Upper lobe of left lung (tissue), 4 donors: ENCODE data around the gene CDC42.

Experiments
- EP300 ChIP-seq, 4 donors: sonication (generic); formaldehyde crosslinking; IDR thresholded peaks; one replicate each; pipeline ENCODE4 v1.5.1; 2017; ENCODE audit warnings: antibody characterized with exemption in 4 of 4, control low read depth in 2 of 4
- POLR2A ChIP-seq, 4 donors: fragments of 450-650 bp; IDR thresholded peaks; one replicate each; pipeline ENCODE4 v1.5.1; 2016 to 2017; ENCODE audit warnings: antibody characterized with exemption in 4 of 4, mild to moderate bottlenecking in 2 of 4
- POLR2AphosphoS5 ChIP-seq, 2 donors: sonication (generic); formaldehyde crosslinking; IDR thresholded peaks; one replicate each; pipeline ENCODE4 v1.5.1; 2017; ENCODE audit warnings: antibody characterized with exemption in 2 of 2
- TF ChIP-seq, protein P1 (sequence below), 6 experiments: fragments of 450-650 bp in 4 of 6; fragments of 200-600 bp in 2 of 6; sonication (generic) in 2 of 6; IDR thresholded peaks; one replicate each; pipeline ENCODE4 v1.5.1; 2016 to 2019; ENCODE audit warnings: antibody characterized with exemption in 6 of 6

DNA sequence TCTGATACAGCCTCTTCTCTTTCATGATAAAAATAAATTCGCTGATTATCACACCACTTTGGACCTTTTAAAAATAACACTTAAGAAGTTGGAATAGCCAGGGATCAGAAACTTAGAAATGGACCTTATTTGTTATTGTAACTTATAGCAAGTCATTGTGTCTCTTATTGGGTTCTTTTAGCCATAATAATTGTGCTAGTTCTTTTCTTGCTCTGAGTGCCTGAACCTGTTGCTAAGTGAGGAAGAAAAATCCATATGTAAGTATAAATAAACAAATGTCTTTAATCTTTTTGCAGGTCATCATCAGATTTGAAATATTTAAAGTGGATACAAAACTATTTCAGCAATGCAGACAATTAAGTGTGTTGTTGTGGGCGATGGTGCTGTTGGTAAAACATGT lies 25.6 kb downstream of the CDC42 start:
- no peak for TF ChIP-seq POLR2A (IDR thresholded peaks at IDR 0.05)
- TF ChIP-seq, protein P1, sequence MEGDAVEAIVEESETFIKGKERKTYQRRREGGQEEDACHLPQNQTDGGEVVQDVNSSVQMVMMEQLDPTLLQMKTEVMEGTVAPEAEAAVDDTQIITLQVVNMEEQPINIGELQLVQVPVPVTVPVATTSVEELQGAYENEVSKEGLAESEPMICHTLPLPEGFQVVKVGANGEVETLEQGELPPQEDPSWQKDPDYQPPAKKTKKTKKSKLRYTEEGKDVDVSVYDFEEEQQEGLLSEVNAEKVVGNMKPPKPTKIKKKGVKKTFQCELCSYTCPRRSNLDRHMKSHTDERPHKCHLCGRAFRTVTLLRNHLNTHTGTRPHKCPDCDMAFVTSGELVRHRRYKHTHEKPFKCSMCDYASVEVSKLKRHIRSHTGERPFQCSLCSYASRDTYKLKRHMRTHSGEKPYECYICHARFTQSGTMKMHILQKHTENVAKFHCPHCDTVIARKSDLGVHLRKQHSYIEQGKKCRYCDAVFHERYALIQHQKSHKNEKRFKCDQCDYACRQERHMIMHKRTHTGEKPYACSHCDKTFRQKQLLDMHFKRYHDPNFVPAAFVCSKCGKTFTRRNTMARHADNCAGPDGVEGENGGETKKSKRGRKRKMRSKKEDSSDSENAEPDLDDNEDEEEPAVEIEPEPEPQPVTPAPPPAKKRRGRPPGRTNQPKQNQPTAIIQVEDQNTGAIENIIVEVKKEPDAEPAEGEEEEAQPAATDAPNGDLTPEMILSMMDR (IDR thresholded peaks at IDR 0.05): no peak
- no peak for TF ChIP-seq POLR2AphosphoS5 (IDR thresholded peaks at IDR 0.05)
- no peak for TF ChIP-seq EP300 (IDR thresholded peaks at IDR 0.05)
